HG03108 (cell line): ENCODE data around the gene FGD3.
"Not testable (repeated sequence)": the region's sequence is repeated elsewhere in the genome, so short reads cannot be mapped to it uniquely, and the experiment has no call there.

Experiments used
- ATAC-seq: cut with Tn5 transposase; IDR thresholded peaks from one replicate; pipeline ENCODE4 v1.9.1; 2021; ENCODE audit warnings: moderate library complexity; ENCODE audit not compliant: unreplicated experiment

The FGD3 gene

GRCh38 chr9:92974761-92975755, 27.7 kb downstream of the FGD3 start:
- ATAC-seq, result no peak

- ATAC-seq, result no peak
Measured at GRCh38 chr9:92976431-92976830, 29.1 kb downstream of the FGD3 start.

GRCh38 chr9:92977279-92977678, 30.0 kb downstream of the FGD3 start:
- no peak for ATAC-seq

DNA sequence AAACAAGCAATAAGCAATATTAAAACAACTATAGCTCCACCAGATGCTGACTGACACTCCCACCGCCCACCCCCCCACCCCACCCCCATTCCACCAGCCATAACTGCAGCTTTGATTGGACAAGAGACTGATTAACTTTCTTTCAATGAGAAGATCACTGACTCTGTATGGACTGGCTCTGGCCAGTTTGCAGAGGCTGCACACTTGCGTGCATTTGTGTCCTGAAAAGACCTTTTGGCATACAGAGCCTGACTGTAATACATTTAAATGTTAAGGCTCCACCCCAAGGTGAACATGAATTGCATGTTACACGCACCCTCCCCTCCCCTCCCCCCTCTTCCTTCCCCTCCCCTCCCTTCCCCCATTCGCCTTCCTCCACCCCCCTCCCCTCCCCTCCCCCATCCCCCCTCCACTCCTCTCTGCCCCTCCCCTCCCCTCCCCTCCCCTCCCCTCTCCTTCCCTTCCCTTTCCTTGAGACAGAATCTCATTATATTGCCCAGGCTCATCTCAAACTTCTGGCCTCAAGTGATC, 31.1 kb downstream of the FGD3 start:
- ATAC-seq, result no peak

DNA sequence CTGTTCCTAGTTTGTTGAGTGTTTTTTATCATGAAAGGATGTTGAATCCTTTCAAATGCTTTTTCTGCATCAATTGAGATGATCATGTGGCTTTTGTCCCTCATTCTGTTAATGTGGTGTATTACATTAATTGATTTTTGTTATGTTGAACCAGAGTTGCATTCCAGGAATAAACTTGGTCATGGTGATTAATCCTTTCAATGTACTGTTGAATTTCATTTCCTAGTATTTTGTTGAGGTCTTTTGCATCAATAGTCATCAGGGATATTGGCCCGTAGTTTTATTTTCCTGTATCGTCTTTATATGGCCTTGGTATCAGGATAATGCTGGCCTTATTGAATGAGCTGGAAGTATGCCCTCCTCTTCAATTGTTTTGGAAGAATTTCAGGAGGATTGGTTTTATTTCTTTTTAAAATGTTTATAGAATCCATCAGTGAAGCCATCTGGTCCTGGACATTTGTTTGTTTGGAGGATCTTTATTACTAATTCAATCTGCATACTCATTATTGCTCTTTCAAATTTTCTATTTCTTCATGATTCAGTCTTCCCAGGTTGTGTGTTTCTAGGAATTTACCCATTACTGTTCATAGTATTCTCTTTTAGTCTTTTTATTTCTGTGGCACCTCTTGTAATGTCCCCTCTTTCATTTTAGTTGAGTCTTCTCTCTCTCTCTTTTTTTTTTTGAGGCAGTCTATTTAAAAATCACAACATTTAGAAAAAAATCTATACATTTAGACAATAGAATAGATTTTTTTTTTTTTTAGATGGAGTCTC, 32.1 kb downstream of the FGD3 start:
- no peak for ATAC-seq

GRCh38 chr9:92980085-92980745, 32.9 kb downstream of the FGD3 start:
- no peak for ATAC-seq

GRCh38 chr9:92982130-92982529, 34.8 kb downstream of the FGD3 start:
- ATAC-seq, result no peak

- ATAC-seq, result no peak
Measured at GRCh38 chr9:92983984-92984589, 36.8 kb downstream of the FGD3 start.

DNA sequence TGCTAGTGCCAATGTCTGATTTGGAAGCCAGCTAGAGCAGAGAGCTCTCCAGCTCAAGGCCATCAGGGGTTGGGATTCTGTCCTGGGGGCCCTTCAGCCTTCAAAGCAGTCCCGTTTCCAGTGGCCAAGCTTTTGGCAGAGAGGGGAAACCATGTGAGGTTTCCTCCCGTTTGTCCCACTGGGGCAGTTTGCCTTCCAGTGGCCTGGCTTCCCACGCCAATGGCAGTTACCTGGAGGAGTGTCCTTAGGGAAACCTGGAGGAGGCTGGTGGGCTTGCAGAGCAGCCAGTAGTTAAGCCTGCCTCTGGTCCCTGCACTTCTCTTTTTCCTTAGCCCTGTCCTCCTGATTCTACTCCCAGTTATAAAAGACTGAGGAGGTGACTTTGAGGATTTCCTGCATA, 37.7 kb downstream of the FGD3 start:
- no peak for ATAC-seq

DNA sequence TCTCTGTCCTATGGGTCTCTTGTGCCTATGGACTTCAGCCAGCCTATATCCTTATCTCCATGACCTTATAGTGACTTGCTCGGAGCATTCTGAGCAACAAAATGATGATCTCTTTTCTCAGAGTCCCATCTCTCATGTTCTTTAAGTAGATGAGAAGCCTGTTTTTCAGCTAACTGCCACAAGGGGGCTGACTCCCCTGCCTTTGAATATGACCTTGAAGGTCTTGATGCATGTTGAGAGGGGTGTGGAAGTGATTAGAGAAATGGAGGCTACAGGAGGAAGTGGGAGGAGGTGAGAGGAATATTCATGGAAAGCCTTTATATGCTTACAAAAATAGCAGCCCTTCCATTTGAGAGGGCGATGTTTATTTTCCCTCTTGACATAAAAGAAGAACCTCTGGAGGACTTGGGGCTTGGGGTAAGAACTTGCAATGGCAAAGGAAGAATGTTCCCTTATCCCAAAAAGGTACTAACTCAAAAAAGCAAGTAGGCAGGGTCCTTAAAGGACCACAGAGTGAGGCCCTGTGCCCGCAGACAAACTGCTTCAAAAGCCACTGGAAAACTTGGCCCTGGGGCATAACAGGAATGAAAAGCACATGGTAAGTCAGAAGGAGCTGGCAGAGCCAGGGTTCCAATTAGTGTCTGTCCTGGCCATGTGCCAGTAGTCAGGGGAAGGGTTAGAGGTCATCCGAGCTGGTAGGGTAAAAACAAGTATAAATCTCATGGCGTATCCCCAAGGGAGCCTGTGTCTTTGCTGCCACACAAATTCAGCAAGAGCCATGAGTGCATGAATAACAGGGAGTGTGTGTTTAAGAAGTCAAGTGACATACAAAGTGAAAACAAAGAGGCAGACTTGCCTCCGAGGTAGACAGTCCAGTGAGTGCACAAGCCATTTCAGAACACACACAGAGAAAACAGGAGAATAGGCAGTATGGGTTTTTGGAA, 39.1 kb downstream of the FGD3 start:
- no peak for ATAC-seq

GRCh38 chr9:92988215-92988768, 41.0 kb downstream of the FGD3 start:
- ATAC-seq, result no peak

DNA sequence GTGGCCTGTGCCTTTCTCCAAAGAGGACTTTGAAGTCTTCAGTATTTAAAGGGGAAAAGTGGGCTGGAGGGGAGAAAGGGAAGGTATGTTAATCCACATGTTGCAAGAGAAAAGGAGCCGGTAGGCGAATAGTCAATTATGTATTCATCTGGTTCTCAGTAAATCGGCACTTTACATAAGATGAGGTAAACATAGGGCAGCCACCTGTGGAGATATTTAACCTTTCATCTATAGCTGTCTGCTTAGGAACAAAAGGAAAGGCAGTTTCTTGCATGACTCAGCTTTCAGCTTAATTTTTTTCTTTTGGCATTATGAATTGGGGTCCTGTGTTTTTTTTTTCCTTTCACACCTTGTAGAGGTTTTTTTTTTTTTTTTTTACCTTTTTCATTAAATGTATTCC, 42.2 kb downstream of the FGD3 start:
- no peak for ATAC-seq

DNA sequence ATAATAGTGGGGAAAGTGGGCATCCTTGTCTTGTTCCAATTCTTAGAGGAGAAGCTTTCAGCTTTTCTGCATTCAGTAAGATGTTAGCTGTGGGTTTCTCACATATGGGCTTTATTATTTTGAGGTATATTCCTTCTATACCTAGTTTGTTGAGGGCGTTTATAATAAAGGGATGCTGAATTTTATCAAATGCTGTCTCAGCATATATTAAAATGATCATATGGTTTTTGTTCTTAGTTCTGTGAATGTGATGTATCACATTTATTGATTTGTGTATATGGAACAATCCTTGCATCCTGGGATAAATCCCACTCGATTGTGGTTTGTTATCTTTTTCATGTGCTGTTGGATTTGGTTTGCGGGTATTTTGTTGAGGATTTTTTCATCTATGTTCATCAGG, 43.1 kb downstream of the FGD3 start:
- no peak for ATAC-seq

- ATAC-seq, result no peak
Measured at GRCh38 chr9:92992549-92992948, 45.2 kb downstream of the FGD3 start.

DNA sequence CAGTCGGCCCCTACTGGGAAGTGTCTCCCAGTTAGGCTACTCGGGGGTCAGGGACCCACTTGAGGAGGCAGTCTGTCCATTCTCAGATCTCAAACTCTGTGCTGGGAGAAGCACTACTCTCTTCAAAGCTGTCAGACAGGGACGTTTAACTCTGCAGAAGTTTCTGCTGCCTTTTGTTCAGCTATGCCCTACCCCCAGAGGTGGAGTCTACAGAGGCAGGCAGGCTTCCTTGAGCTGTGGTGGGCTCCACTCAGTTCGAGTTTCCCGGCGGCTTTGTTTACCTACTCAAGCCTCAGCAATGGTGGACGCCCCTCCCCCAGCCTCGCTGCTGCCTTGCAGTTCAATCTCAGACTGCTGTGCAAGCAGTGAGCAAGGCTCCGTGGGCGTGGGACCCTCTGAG, 51.5 kb downstream of the FGD3 start:
- ATAC-seq, result not testable (repeated sequence)

DNA sequence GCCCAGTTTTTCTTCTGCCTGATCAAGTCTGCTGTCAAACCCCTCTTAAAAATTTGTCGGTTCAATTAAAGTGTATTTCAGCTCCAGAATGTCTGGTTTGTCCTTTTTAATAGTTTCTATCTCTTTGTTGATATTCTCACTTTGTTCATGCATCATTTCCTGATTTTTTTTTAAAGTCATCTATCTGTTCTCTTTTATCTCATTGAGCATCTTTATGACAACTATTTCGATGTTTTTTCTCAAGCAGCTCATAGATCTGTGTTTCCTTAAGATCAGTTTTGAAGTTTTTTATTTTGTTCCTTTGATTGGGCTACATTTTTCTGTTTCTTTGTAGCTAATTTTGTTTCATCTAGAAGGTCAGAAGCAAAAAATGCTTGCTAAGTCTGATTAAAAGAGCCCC, 53.7 kb downstream of the FGD3 start:
- no peak for ATAC-seq

GRCh38 chr9:93002700-93003099, 55.4 kb downstream of the FGD3 start:
- no peak for ATAC-seq

DNA sequence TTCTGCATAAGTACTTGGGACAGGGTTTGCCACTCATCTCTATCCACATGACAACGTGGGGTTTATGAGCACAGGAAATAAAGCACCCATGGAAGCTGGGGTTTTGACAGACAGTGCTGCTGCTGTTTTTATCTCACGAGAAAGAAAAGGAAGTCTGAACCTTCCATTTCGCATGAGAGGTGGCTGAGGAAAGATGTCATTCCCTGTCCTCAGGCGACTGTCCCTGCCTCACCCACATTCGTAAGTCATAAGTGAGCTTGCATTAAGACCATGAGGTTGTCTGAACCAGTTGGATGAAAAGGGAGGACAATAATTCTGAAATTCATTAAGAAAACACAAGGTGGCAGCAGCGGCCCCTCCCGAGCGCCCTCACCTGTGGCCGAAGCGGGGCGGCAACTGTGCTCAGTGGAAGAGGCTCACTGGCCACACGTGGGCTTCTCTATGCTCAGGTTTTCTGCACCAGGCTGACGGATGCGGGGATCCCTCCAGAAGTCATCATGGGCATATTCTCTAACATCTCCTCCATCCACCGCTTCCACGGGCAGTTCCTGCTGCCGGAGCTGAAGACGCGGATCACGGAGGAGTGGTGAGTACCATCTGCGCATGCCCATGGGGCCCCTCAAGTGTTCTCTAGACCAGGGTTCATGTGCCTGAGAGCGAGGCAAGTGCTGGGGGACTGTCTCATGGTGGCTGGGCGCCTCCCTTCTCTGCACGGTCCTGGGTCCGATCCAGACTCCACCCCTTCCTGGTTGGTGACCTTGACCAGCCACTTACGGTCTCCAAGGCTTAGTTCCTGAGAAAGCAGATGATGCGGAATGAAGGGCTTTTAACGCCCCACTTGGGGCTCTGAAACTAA, 56.5 kb downstream of the FGD3 start:
- ATAC-seq, result no peak
